Stimulated activated CD8-positive, alpha-beta memory T cell treated with anti-CD3 and anti-CD28 coated beads, Interleukin-2, amount 100 ng/mL, for 1 hour (primary cell): ENCODE data around the gene SLC6A5.

Source experiments
- DNase-seq, 2 donors: peaks; one replicate each; pipeline ENCODE4 v3.0.0-alpha.2; 2020; ENCODE audit warnings: low read depth in 2 of 2

SLC6A5 gene

DNA sequence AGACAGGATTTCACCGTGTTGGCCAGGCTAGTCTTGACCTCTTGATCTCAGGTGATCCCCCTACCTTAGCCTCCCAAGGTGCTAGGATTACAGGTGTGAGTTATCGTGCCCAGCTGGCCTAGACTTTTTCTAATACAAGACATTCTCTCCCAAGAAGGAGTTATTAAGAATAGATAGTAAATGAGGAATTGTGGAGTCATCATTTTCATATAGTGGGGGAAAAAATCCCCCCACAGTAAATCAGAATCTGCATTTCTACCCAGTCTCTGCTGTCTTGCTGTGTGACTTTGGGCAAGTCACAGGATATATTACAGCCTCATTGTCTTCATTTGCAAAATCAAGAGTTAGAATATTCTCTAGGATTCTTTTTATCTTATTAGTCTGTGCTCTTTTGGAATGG lies 21.6 kb downstream of the SLC6A5 start:
- DNase-seq, result no peak

DNA sequence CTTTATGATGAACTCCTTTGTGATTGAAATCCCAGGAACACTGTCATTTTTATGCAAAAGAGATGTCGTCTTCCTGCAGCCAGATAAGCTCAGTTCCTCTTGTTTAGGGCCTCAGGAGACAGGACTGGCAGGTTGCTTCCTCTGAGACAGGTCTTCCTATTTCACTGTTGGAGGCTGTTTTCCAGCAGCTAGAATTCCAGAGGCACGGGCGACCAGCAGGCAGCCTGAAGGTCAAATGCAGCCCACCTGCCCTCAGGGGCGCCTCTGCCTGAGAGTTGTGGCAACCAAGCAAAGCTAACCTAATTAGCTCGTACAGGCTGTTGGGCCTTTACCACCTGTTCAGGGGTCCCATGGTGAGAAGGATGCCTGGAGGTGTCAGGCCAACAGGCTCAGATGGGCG lies 22.3 kb downstream of the SLC6A5 start:
- no peak for DNase-seq

DNA sequence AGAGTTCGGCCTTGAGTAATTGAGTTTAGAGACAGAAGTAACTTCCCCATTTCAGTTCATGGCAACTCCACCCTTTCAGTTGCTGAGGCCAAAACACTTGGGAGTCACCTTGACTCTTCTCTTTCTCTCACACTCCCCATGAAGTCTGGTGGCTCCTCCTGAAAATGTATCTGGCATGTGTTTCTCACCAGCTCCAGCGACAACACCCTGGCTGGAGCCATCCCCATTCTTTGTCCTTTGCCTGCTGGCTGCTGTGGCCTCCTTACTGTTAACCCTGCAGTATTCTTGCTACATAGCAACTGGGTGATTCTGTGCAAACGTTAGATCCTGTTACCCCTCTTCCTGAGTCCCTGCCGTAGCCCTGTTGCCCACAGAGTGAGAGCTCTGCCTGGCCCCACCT lies 23.8 kb downstream of the SLC6A5 start:
- no peak for DNase-seq

DNA sequence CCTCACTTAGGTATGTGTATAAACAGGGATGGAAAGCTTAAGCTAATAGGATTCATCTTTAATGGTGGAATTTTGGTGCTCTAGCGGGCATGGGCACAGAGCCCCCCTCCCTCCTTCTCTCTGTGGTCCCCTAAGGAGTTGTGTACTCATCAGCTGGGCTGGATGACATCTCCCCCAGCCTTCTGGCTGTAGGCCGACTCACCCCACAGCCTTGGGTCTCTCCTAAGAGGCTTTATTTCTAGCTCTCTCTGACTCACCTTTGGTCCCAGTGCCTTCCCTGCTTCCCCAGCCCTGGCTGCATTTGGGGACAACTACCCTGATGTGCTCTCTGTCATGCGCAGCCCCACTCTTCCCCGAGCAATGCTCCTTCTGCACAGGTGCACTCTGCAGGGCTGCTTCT lies 26.9 kb downstream of the SLC6A5 start:
- no peak for DNase-seq

DNA sequence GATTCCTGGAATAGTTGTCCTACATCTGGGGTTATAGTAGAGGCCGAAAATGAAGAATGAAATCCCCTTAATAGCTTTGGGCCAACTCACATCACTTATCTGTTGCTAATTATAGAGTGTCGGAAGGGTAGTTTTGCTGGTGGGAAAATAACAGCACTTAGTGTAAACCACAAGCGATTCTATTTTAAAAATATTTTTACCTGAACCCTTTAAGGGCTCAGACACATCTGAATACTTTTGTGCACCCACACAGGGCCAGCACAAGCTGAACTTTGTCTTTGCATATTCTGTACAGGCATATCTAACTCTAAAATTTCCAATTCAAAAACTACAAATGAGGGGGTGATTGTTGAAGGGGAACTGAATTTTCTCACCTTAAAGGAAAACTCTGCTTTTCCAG lies 27.6 kb downstream of the SLC6A5 start:
- no peak for DNase-seq

DNA sequence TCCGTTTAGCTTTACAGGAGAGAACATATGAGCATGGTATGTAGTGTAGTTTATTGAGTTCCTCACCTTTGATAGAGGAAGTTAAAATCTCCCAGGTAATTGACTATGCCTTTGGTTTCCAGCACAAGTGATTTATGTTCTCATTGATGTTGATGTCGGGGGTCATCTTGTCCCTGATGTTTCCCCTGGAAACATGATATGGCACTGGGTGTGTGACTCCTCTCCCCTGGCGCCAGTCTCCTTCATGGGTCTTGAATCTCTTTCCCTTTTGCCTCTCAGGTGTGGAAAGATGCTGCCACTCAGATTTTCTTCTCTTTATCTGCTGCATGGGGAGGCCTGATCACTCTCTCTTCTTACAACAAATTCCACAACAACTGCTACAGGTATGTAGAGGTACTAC lies 28.3 kb downstream of the SLC6A5 start:
- no peak for DNase-seq

DNA sequence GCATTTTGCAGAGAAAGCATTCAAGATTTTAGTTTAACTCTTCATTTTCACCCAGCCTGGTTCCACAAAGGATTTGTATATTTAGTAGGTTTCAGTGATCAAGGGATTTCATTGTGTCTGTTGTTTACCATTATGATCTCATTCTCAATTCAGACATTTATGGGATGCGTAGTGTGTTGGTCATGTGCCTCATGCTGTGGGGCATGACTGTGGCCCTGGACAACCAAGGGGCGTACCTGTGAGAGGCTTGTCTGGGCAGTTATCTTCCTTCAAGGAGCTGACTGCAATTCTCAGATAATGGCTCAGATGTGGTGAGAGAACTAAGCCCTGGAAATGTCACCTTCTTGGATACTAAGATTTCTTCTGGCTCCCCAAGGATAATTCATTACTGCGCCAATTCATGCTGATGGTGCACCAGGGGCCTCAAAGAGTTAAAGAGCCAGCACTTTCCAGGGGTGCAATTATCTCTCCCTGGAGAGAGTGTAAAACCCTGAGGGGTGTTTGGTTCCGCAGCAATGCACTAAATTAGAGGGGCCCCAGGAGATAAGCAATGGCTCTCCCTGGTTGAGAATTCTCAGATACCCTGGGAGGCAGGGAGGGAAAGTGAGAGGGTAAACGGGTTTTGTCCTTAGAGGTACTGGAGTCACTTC lies 32.2 kb downstream of the SLC6A5 start:
- DNase-seq, result no peak

DNA sequence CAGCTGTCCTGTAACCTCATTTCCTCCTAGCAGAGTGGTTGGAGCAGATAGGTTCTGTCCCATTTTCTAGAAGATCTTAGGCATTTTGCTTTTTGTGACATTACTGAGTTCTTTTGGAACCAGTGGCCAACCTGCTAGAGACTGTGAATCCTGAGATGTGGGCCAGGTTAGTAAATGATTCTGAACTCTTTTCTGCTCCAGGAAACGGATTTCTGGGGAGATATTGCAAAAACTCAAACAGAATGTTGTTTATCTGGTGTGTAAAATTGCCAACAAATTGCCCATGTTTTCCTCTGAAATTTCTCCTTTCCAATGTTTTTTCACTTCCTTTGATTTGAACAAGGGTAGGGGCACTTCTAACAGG lies 32.7 kb downstream of the SLC6A5 start:
- no peak for DNase-seq

DNA sequence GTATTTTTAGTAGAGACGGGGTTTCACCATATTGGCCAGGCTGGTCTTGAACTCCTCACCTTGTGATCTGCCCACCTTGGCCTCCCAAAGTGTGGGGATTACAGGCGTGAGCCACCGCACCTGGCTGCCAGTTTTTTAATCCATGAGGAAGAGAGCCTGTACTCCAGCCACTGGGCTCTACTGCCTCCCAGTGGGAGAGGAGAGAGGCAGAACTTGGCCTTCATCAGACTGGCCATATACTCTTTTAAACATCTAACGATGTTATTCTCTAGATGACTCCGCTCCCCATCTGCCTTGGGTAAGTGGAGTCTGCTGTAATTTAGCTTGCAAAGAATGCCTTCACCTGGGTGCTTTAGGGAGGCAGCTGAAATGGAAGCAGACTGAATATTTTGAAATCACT lies 34.6 kb downstream of the SLC6A5 start:
- no peak for DNase-seq

DNA sequence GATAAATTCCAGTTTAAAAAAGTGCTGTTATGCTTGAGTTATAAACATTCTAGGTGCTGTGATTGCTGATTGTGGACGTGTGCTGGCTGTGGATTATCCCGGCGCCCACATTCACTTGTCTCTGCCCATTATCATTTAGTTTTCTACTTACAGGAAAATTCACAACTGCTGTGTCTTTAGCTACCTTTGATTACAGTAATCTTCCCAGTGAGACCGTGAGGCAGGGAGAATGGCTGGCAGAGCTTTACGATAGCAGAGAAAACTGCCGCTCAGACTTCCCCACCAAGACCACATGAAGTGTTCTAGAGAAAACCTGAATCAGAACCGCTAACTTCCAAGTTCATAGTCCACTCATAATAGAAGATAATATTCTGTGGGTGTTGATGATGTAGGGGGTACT lies 35.4 kb downstream of the SLC6A5 start:
- no peak for DNase-seq

DNA sequence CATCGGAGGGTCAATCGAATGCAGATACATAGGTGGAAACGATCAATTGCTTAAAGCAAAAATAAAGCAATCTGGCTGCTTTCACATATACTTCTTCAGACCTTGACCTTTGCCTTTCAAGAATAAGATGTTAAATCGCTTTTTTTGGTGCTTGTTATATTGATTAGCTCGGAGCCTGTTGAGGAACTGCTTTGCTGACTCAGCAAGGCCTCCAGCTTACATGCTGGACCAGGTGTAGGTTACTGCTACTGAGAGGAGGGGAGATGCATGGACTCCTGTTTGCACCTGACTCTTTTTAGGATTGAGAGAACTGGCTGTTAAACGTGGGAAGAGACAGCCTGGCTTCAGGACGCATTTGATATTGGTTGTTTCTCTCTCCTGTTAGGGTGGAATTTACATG lies 38.7 kb downstream of the SLC6A5 start:
- DNase-seq, result no peak

DNA sequence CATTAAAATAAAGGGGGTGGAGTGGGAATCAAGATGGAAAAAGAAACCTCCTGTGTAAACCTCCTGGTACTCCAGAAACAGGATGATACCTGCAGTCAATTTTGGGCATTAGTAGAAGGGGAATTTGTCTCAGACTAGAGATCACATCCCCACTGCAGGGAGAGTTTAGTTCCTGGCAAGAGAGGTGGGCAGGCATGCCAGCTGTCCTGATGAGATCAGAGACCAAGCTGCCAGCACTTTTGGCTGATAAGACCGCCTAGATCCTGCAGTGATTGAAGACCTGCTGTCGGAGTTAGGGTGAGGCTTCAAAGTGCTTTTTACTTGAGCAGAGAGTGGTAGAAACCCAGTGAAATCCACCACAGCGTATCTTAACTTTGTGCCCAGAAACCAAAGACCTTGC lies 40.3 kb downstream of the SLC6A5 start:
- no peak for DNase-seq

DNA sequence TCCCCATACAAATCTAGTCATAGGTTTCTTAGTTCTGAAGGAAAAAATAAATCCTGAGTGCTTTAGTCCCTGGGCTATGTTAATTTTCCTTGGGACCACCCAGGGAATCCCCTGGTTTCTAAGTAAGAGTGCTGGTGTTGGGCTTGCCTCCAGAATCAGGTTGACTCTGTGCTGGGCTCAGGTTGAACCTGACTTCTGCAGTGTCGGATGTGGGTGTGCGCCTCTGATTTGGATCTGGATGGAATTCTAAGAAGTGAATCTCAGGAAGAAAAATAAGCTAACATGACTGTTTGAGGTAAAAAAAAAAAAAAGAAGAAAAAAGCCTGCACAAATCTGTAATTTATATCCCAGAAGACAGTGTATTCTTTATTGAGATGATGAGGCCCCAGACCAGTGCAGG lies 41.0 kb downstream of the SLC6A5 start:
- DNase-seq, result no peak

DNA sequence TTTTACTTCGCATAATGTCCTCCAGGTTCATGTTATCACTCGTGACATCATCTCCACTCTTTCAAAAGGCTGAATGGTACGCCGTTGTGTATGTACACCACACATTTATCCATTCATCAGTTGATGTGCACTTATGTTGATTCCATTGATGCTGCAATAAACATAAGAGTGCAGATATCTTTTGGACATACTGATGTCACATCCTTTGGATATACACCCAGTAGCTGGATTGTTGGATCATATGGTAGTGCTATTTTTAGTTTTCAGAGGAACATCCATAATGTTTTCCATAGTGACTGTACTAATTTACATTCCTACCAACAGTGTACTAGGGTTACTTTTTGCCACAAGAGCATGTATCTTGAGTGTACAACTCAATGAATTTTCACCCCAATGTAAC lies 45.0 kb downstream of the SLC6A5 start:
- DNase-seq, result no peak

DNA sequence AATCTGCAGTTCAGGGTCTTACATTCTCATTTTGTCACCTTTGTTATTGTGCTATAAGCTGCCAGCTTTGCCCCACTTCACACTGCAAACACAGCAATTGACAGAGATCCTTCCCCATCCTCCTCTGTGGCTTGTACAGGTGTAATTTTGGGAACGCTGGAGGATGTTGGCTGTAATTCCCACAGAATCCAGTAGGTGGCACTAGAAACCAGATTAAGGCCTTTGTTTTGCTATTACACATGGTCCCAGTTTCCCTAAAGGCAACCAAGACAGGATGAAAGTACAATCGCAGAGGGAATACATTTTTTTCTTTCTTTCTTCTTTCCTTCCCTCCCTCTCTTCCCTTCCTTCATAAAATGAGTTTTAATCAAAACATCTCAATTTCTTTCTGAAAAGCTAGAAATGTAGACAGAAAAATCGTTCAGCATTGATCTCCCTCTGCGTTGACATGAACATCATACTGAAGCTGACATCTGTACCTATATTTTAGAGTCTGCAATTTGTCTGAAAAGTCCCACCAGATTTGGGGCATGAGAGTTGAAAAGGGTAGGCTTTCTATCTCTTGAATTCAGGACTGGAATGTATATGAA lies 48.7 kb downstream of the SLC6A5 start:
- no peak for DNase-seq

DNA sequence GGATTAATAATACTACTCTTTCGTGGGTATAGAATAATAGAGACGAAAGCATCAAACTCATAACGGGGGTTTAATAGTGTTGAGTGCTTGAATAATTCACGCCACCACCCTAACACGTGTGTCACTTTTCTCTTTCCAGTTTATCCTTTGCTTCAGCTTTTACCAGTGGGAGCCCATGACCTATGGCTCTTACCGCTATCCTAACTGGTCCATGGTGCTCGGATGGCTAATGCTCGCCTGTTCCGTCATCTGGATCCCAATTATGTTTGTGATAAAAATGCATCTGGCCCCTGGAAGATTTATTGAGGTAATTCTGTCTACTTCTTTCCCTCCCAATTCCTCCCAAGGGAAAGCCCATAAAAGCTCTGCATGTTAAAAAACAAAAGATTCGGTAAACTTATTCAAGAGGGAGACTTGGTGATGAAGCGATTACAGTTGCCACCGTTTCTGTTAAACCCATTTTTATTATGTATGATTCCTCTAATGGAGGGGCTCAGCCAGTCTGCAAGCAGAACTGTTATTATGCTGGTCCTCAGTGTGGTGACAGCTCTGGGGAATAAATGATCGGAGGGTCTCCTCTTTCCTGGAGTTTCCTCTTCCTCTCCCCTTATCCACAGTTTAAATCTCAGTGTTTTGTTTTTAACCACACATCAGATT lies 52.9 kb downstream of the SLC6A5 start:
- no peak for DNase-seq

DNA sequence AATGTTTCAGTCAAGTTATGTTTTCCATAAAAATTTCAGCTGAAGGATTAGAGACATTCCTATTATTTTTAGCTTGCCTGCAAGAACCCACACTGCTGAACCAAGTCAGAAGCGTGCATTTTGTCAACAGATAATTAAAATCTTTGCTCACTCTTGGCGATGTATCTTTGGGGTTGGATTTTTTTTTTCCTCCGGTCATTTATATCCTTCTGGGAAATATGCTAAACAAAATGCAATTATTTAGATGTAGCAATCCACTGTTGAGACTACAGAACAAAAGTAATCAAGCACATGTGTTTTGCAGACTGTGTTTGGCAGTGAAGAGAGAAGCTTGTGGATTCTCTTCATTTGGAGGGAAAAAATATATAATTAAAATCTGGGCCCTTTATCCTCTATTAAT lies 54.6 kb downstream of the SLC6A5 start:
- DNase-seq, result no peak

DNA sequence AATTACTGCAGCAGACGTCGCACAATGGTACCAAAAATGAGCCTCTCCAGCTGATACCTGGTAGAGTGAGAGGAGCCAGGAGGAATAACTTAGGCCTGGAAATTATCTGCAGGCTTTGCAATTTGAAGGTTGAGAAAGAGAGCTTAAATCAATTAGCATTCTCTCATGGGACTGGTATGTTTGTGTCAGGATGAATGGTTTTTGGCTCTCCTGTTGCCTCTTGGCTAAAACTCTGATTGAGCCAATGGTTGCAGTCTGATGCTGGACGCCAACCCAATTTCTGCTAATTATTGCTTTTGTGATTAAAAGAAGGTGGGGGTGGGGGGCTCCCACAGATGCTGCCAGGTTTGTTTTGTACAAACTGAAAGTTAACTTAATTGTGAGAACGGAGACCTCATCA lies 57.5 kb downstream of the SLC6A5 start:
- DNase-seq, result no peak

DNA sequence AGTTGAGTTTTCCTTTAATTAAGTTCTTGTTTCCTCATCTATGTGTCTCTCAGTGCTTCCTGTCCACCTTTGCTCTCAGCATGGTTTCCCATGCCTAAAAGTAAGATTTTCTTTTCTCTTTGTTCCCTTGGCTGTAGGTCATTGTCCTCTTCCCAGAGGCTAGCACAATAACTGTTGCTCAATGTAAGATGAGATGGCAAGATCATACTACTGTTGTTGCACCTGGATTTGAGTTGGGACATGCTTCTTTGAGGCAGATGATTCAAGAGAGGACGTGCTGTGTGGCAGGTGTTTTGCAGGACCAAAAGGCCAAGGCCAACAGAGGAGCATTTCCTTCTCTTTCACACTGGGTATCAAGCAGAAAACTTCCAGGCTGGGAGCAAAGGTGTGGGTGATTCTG lies 58.7 kb downstream of the SLC6A5 start:
- no peak for DNase-seq

DNA sequence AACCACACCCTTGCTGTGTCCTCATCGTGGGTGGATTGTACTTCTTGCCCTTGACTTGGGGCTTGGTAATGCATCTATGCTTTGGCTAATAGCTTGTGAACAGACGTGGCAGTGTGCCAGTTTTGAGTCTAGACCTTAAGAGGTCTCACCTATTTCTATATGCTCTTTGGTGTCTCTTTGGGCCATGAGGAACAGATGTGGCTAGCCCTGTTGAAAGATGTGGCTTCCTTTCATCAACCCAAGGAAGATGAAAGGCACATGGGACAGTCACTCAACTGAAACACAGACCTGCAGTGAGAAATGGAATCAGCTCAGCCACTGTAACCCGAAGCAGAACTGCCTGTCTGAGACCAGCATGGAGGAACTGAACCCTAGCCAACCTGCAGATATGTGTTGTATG lies 62.0 kb downstream of the SLC6A5 start:
- DNase-seq, result no peak

DNA sequence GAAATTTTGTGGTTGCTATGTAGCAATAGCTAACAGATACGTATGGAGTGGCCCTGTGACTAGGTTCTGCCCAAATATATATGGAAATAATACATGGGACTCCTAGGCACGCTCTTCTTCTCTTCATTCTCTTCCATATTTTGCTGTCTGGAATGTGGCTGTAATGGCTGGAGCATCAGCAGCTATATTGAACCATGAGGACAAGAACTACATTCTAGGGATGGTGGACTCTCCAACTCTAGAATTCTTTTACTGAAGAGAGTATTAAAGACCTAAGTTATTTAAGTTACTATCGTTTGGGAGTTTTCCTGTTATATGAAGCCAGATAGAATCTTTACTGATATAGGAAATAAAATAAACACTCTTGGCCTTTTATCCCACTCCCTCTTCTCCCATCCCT lies 62.4 kb downstream of the SLC6A5 start:
- no peak for DNase-seq

DNA sequence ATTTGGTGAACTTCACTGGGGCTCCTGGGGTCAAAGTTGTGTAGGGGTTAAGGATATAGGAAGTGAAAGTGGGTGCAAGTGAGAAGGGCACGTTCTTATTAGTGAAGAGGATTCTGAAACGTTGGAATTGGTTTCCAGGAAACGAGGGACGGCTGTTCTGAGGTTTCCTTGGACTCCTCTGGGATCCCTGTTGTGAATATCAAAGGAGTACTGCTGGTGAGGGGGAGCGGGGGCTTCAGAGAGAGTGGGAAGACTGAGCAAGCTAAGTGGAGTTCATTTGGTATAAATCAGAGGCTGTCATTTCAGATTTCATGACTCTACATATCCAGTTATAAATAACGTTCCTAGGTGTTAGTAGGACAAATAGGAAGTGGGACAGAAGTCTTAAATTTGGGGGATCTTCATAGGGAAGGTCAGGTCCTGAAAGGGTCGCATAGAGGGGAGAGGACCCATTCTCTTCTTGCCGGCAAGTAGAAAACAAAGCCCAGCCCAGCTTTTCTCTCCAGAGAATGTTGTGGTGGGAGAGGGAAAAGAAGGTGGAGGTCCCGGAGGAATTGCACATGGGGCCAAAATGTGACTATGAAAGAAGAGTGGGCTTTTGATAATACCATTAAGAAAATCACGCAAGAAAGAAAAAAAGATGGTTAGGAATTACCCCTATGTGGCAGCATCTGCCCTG lies 68.9 kb downstream of the SLC6A5 start:
- DNase-seq, result no peak
